Measurements from ENCODE around the gene TNNT1. TPM values are rescaled to one million over a fixed set of nuclear protein-coding genes. Genes with fewer than 3 reads are reported as not detected.

TNNT1 gene
- total RNA-seq, 1 donor from 2014 or later: 74.1 TPM

- H3K36me3 ChIP-seq: no peaks in the 10 kb centered on the region
- peak within 1 kb of the TSS; percentile 80 for H3K4me3 ChIP-seq
- TF ChIP-seq EZH2phosphoT487 (IDR thresholded peaks at IDR 0.05): no peak
- TF ChIP-seq EZH2 (IDR thresholded peaks at IDR 0.05): no peak
- no peak for TF ChIP-seq CTCF (IDR thresholded peaks at IDR 0.05)
- peaks cover 5% of the 10 kb centered on the region for H3K4me1 ChIP-seq
- H3K9me3 ChIP-seq (ENCODE audit: low read depth): no peaks in the 10 kb centered on the region
- H3K36me3 Mint-ChIP-seq: no peaks in the 10 kb centered on the region
- peaks cover 19% of the 10 kb centered on the region for H3F3A ChIP-seq (ENCODE audit: low read depth)
- H4K20me1 ChIP-seq (ENCODE audit: low read depth): peaks cover 50% of the 10 kb centered on the region
- no peak for DNase-seq (ENCODE audit: low spot score)
- H3K27ac ChIP-seq: no peak within 1 kb of the TSS
- H3K4me3 Mint-ChIP-seq: peak within 1 kb of the TSS; percentile 98
- peak within 1 kb of the TSS; percentile 46 for H3K9ac ChIP-seq
- no peaks in the 10 kb centered on the region for H3K9me3 Mint-ChIP-seq
- H3K79me2 ChIP-seq (ENCODE audit: low read depth): peaks cover 49% of the 10 kb centered on the region
- peak within 1 kb of the TSS; percentile 98 for H3K27ac Mint-ChIP-seq
- peaks cover 42% of the 10 kb centered on the region for H3K4me1 Mint-ChIP-seq
- peak within 1 kb of the TSS; percentile 96 for H3K4me2 ChIP-seq
- H2AFZ ChIP-seq (replicated peaks): peak within 1 kb of the TSS; percentile 88
- H3K27me3 ChIP-seq: no peaks in the 10 kb centered on the region
- H3K27me3 Mint-ChIP-seq (ENCODE audit: insufficient read depth, low read depth): peaks cover 15% of the 10 kb centered on the region
Measured at GRCh38 chr19:55116859-55117662, 31.9 kb downstream of the TNNT1 start, which contains the start of gene PPP1R12C. Gene PPP1R12C, minus strand, starts transcription at chr19:55117637. Its CDS starts 94 bp downstream, at chr19:55117543.

GRCh38 chr19:55116232-55116858, 32.7 kb downstream of the TNNT1 start:
- no peaks in the 10 kb centered on the region for H3K36me3 Mint-ChIP-seq
- H3K9me3 ChIP-seq (ENCODE audit: low read depth): no peaks in the 10 kb centered on the region
- peak; percentile 50 for DNase-seq (ENCODE audit: low spot score)
- H3K4me2 ChIP-seq: peak overlapping the region; percentile 96
- H2AFZ ChIP-seq (replicated peaks): no peak overlapping the region
- peaks cover 42% of the 10 kb centered on the region for H3K4me1 Mint-ChIP-seq
- no peak overlapping the region for H3K27ac ChIP-seq
- peaks cover 54% of the 10 kb centered on the region for H4K20me1 ChIP-seq (ENCODE audit: low read depth)
- peak overlapping the region; percentile 93 for H3K27ac Mint-ChIP-seq
- peak overlapping the region; percentile 76 for H3K4me3 ChIP-seq
- H3K79me2 ChIP-seq (ENCODE audit: low read depth): peaks cover 55% of the 10 kb centered on the region
- H3K9me3 Mint-ChIP-seq: no peaks in the 10 kb centered on the region
- TF ChIP-seq EZH2 (IDR thresholded peaks at IDR 0.05): no peak
- no peak for TF ChIP-seq EZH2phosphoT487 (IDR thresholded peaks at IDR 0.05)
- no peak for TF ChIP-seq CTCF (IDR thresholded peaks at IDR 0.05)
- H3K27me3 Mint-ChIP-seq (ENCODE audit: insufficient read depth, low read depth): peaks cover 15% of the 10 kb centered on the region
- peaks cover 5% of the 10 kb centered on the region for H3K4me1 ChIP-seq
- no peaks in the 10 kb centered on the region for H3K36me3 ChIP-seq
- peak overlapping the region; percentile 95 for H3K4me3 Mint-ChIP-seq
- H3K27me3 ChIP-seq: no peaks in the 10 kb centered on the region
- peaks cover 19% of the 10 kb centered on the region for H3F3A ChIP-seq (ENCODE audit: low read depth)
- H3K9ac ChIP-seq: peak overlapping the region; percentile 46

GRCh38 chr19:55115446-55116065, 33.5 kb downstream of the TNNT1 start:
- Histone ChIP-seq H3K9ac (no peak overlapping the region), H3K4me1 (peaks cover 5% of the 10 kb centered on the region), H3K4me2 (peak overlapping the region; percentile 96), H3K27me3 (no peaks in the 10 kb centered on the region), H3K4me3 (peak overlapping the region; percentile 76), H2AFZ (replicated peaks) (no peak overlapping the region), H3K9me3 (ENCODE audit: low read depth) (no peaks in the 10 kb centered on the region), H3F3A (ENCODE audit: low read depth) (peaks cover 19% of the 10 kb centered on the region), H3K27ac (no peak overlapping the region), H4K20me1 (ENCODE audit: low read depth) (peaks cover 56% of the 10 kb centered on the region), H3K36me3 (no peaks in the 10 kb centered on the region), H3K79me2 (ENCODE audit: low read depth) (peaks cover 56% of the 10 kb centered on the region)
- Mint-ChIP-seq H3K27ac (peak overlapping the region; percentile 93), H3K27me3 (ENCODE audit: insufficient read depth, low read depth) (peaks cover 17% of the 10 kb centered on the region), H3K36me3 (peaks cover 2% of the 10 kb centered on the region), H3K4me1 (peaks cover 42% of the 10 kb centered on the region), H3K9me3 (no peaks in the 10 kb centered on the region), H3K4me3 (peak overlapping the region; percentile 95)
- DNase-seq (ENCODE audit: low spot score): no peak
- TF ChIP-seq CTCF (IDR thresholded peaks at IDR 0.05): no peak
- TF ChIP-seq EZH2 (IDR thresholded peaks at IDR 0.05): no peak
- TF ChIP-seq EZH2phosphoT487 (IDR thresholded peaks at IDR 0.05): no peak
